Thyroid gland (tissue), 4 donors: ENCODE data around the gene CTDSP1. TPM values are rescaled to one million over a fixed set of nuclear protein-coding genes. Genes with fewer than 3 reads are reported as not detected.

Source experiments
- DNase-seq, 2 donors: peaks; one replicate each; pipeline ENCODE4 v3.0.0-alpha.2; 2019
- H3K27ac ChIP-seq, 3 donors: fragments of 200-600 bp; sonication (generic); 1 replicate in 2 of 3; 2 replicates in 1 of 3; pipeline ENCODE4 v1.5.1; 2016 to 2019; ENCODE audit warnings: mild to moderate bottlenecking in 1 of 3, moderate library complexity in 1 of 3
- H3K27me3 ChIP-seq: fragments of 200-600 bp; sonication (generic); one replicate; pipeline ENCODE4 v1.5.1; 2019
- H3K36me3 ChIP-seq, 2 donors: fragments of 200-600 bp; sonication (generic); one replicate each; pipeline ENCODE4 v1.5.1; 2016 to 2019
- H3K4me1 ChIP-seq, 2 donors: fragments of 200-600 bp; sonication (generic); one replicate each; pipeline ENCODE4 v1.5.1; 2017 to 2019
- H3K4me3 ChIP-seq, 3 donors: fragments of 200-600 bp; sonication (generic); replicated peaks in 1 of 3; 1 replicate in 2 of 3; 2 replicates in 1 of 3; pipeline ENCODE4 v1.5.1; 2016; ENCODE audit warnings: mild to moderate bottlenecking in 1 of 3
- H3K9me3 ChIP-seq: fragments of 200-600 bp; sonication (generic); one replicate; pipeline ENCODE4 v1.5.1; 2017
- CTCF ChIP-seq, 6 experiments: fragments of 200-600 bp in 3 of 6; fragments of 450-650 bp in 3 of 6; sonication (generic) in 3 of 6; IDR thresholded peaks; one replicate each; pipeline ENCODE4 v1.5.1; 2016 to 2019; ENCODE audit warnings: antibody characterized with exemption in 6 of 6, mild to moderate bottlenecking in 2 of 6, inconsistent platforms in 1 of 6, moderate library complexity in 1 of 6
- POLR2A ChIP-seq, 2 donors: fragments of 450-650 bp; IDR thresholded peaks; one replicate each; pipeline ENCODE4 v1.6.1; 2017; ENCODE audit warnings: antibody characterized with exemption in 2 of 2, mild to moderate bottlenecking in 2 of 2, moderate library complexity in 1 of 2
- WGBS, 2 donors: methylation state at CpG; one replicate each; pipeline ENCODE4 v1.1.5; 2017; 5-methylcytosine and 5-hydroxymethylcytosine counted together
- intact Hi-C: fragments of 100-400 bp; cut with DNase I; formaldehyde crosslinking; loops from one replicate; pipeline ENCODE4 v1.15.1; 2023
- total RNA-seq, 4 donors: library from RNA; depleted of rRNA; stranded (reverse); fragments of >200 nt; gene quantifications; one replicate each; pipeline ENCODE4 v1.2.3, GENCODE V29; 2016

CTDSP1 gene
- total RNA-seq, 4 donors from 2014 or later = 105 to 152 (median 127) TPM

GRCh38 chr2:218367415-218368149 lies 32.1 kb upstream of the CTDSP1 start:
- Histone ChIP-seq H3K27ac (peak overlapping the region; percentile 94 to 100 (median 97)), H3K36me3 (no peaks in the 10 kb centered on the region), H3K4me1 (peaks cover 43 to 69% of the 10 kb centered on the region in 2 donors), H3K4me3 (peak overlapping the region; percentile 19 to 55 (median 34)), H3K9me3 (no peaks in the 10 kb centered on the region), H3K27me3 (no peaks in the 10 kb centered on the region)
- intact Hi-C loops = no loop called here
- DNase-seq = peak; percentile 89 to 92
- WGBS, 2 donors = 7 to 20% methylated on average over 13 to 45 of the region's 60 CpGs
- peak; percentile 88 to 98 for TF ChIP-seq POLR2A (IDR thresholded peaks at IDR 0.05)
- TF ChIP-seq CTCF (IDR thresholded peaks at IDR 0.05) = peak in 1 of 6 experiments; percentile 12

GRCh38 chr2:218368150-218368528 lies 31.5 kb upstream of the CTDSP1 start:
- peak overlapping the region; percentile 94 to 100 (median 97) for H3K27ac ChIP-seq
- no peaks in the 10 kb centered on the region for H3K27me3 ChIP-seq
- peak overlapping the region; percentile 19 to 55 (median 34) for H3K4me3 ChIP-seq
- H3K9me3 ChIP-seq = no peaks in the 10 kb centered on the region
- H3K4me1 ChIP-seq = peaks cover 43 to 66% of the 10 kb centered on the region in 2 donors
- WGBS, 2 donors = 61 to 68% methylated on average over 21 of the region's 21 CpGs
- H3K36me3 ChIP-seq = no peaks in the 10 kb centered on the region
- TF ChIP-seq CTCF (IDR thresholded peaks at IDR 0.05) (no peak), POLR2A (IDR thresholded peaks at IDR 0.05) (no peak)
- intact Hi-C loops = no loop called here
- DNase-seq = no peak

GRCh38 chr2:218368621-218369153 lies 31.0 kb upstream of the CTDSP1 start:
- TF ChIP-seq POLR2A (IDR thresholded peaks at IDR 0.05) (peak in 1 of 2 donors; percentile 47), CTCF (IDR thresholded peaks at IDR 0.05) (no peak)
- no peak overlapping the region for H3K4me3 ChIP-seq
- intact Hi-C loops = no loop called here

GRCh38 chr2:218369330-218369729 lies 30.3 kb upstream of the CTDSP1 start:
- Histone ChIP-seq H3K4me1 (peaks cover 33 to 55% of the 10 kb centered on the region in 2 donors), H3K4me3 (no peak overlapping the region), H3K27ac (peak overlapping the region; percentile 94 to 100 (median 97)), H3K9me3 (no peaks in the 10 kb centered on the region), H3K36me3 (no peaks in the 10 kb centered on the region), H3K27me3 (no peaks in the 10 kb centered on the region)
- peak; percentile 75 to 81 for DNase-seq
- intact Hi-C loops = no loop called here
- 20 to 28% methylated on average over 2 of the region's 2 CpGs for WGBS, 2 donors
- no peak for TF ChIP-seq POLR2A (IDR thresholded peaks at IDR 0.05)
- peak in 3 of 6 experiments; percentile 12 to 56 (median 20) for TF ChIP-seq CTCF (IDR thresholded peaks at IDR 0.05)

More at GRCh38 chr2:218368621-218369153, 31.0 kb upstream of the CTDSP1 start:
- Histone ChIP-seq H3K27me3 (no peaks in the 10 kb centered on the region), H3K4me1 (peaks cover 39 to 61% of the 10 kb centered on the region in 2 donors), H3K9me3 (no peaks in the 10 kb centered on the region), H3K27ac (peak overlapping the region; percentile 94 to 100 (median 97)), H3K36me3 (no peaks in the 10 kb centered on the region)
- WGBS, 2 donors = 12 to 34% methylated on average over 26 to 27 of the region's 27 CpGs
- DNase-seq = peak; percentile 67 to 76
